Caco-2 (cell line): ENCODE results near the gene PPFIA1. TPM values are rescaled to one million over a fixed set of nuclear protein-coding genes. Genes with fewer than 3 reads are reported as not detected.
"Not testable (repeated sequence)": the region's sequence is repeated elsewhere in the genome, so short reads cannot be mapped to it uniquely, and the experiment has no call there.

Source experiments
- BruUV-seq: library from RNA; stranded (reverse); fragments of 400-500 nt; replicated peaks from 2 replicates; lab custom pipeline; 2021; lab: Mats Ljungman, UMichigan
- CTCF ChIA-PET: fragments of 300-600 bp; sonication (Branson Sonifier 250); formaldehyde crosslinking; loops from one replicate; lab custom pipeline; 2022; ENCODE audit warnings: antibody characterized with exemption; lab: Charles Lee
- POLR2A ChIA-PET: fragments of 300-600 bp; sonication (Branson Sonifier 250); formaldehyde crosslinking; loops from one replicate; lab custom pipeline; 2022; ENCODE audit warnings: antibody characterized with exemption; lab: Charles Lee
- DNase-seq, 2 experiments: peaks; one replicate each; pipeline versions ENCODE4 v3.0.0 to v3.0.0-alpha.2; 2020 to 2022
- H3K27me3 ChIP-seq: replicated peaks from 2 replicates; pipeline ENCODE4 v1.6.0; 2011; ENCODE audit warnings: low read length; ENCODE audit not compliant: control insufficient read depth, insufficient read depth
- H3K36me3 ChIP-seq: 2 replicates; pipeline ENCODE4 v1.5.1; 2011; ENCODE audit warnings: low read length; ENCODE audit not compliant: control insufficient read depth, insufficient read depth
- H3K4me1 ChIP-seq: fragments of 250-450 bp; sonication (Bioruptor Pico); 2 replicates; pipeline ENCODE4 v1.5.1; 2020; ENCODE audit warnings: mild to moderate bottlenecking
- H3K4me3 ChIP-seq: 2 replicates; pipeline ENCODE4 v1.5.1; 2011; ENCODE audit warnings: low read depth, mild to moderate bottlenecking, control low read depth, low read length
- H3K9me3 ChIP-seq: fragments of 250-450 bp; sonication (Bioruptor Pico); 2 replicates; pipeline ENCODE4 v1.5.1; 2020; ENCODE audit warnings: mild to moderate bottlenecking, moderate library complexity
- H3K27ac Mint-ChIP-seq: one replicate; pipeline ENCODE4 v1.8.0; 2022; ENCODE audit warnings: mixed read lengths; ENCODE audit not compliant: unreplicated experiment
- H3K27me3 Mint-ChIP-seq: one replicate; pipeline ENCODE4 v1.8.0; 2022; ENCODE audit warnings: mixed read lengths; ENCODE audit not compliant: insufficient read depth, unreplicated experiment
- H3K36me3 Mint-ChIP-seq: one replicate; pipeline ENCODE4 v1.8.0; 2022; ENCODE audit warnings: mild to moderate bottlenecking, mixed read lengths; ENCODE audit not compliant: insufficient read depth, unreplicated experiment
- H3K4me1 Mint-ChIP-seq: one replicate; pipeline ENCODE4 v1.8.0; 2022; ENCODE audit warnings: low read depth, mixed read lengths; ENCODE audit not compliant: unreplicated experiment
- H3K4me3 Mint-ChIP-seq: one replicate; pipeline ENCODE4 v1.8.0; 2022; ENCODE audit warnings: mild to moderate bottlenecking, moderate library complexity, mixed read lengths; ENCODE audit not compliant: unreplicated experiment
- H3K9me3 Mint-ChIP-seq: one replicate; pipeline ENCODE4 v1.8.0; 2022; ENCODE audit warnings: mixed read lengths; ENCODE audit not compliant: unreplicated experiment
- CTCF ChIP-seq, 2 experiments: fragments of 200-600 bp in 1 of 2; IDR thresholded peaks; 1 replicate in 1 of 2; 2 replicates in 1 of 2; pipeline versions ENCODE4 v1.5.1 to v1.8.0; 2011 to 2022; ENCODE audit warnings: antibody characterized with exemption in 1 of 2, control low read depth in 1 of 2, inconsistent platforms in 1 of 2, low read depth in 1 of 2, low read length in 1 of 2, mild to moderate bottlenecking in 1 of 2, moderate library complexity in 1 of 2; ENCODE audit not compliant: insufficient read depth in 1 of 2, severe bottlenecking in 1 of 2, unreplicated experiment in 1 of 2
- intact Hi-C: fragments of 100-400 bp; cut with micrococcal nuclease; formaldehyde crosslinking; loops from one replicate; pipeline ENCODE4 v1.10.0; 2022; ENCODE audit not compliant: unreplicated experiment
- total RNA-seq: library from RNA; stranded (reverse); gene quantifications from 2 replicates; pipeline ENCODE4 v1.2.3, GENCODE V29; 2022

PPFIA1 gene
- total RNA-seq, 1 experiment from 2014 or later: 148 TPM

- Histone ChIP-seq H3K9me3 (no peaks in the 10 kb centered on the region), H3K4me1 (peaks cover 6% of the 10 kb centered on the region; the same call in 1 of the 2 replicates), H3K4me3 (no peak overlapping the region), H3K36me3 (peaks cover 14% of the 10 kb centered on the region), H3K27me3 (no peaks in the 10 kb centered on the region)
- Mint-ChIP-seq H3K36me3 (peaks cover 93% of the 10 kb centered on the region), H3K27me3 (no peaks in the 10 kb centered on the region), H3K27ac (no peak overlapping the region), H3K4me3 (no peak overlapping the region), H3K4me1 (peaks cover 12% of the 10 kb centered on the region), H3K9me3 (no peaks in the 10 kb centered on the region)
- intact Hi-C loops: no loop called here
- ChIA-PET CTCF (no interaction called here), POLR2A (no interaction called here)
- no TSS peak for BruUV-seq
- no peak for TF ChIP-seq CTCF (IDR thresholded peaks at IDR 0.05; ENCODE audit: insufficient read depth in 1 of 2, low read depth in 1 of 2, low read length in 1 of 2, severe bottlenecking in 1 of 2, unreplicated experiment in 1 of 2)
- DNase-seq: no peak
Observed at GRCh38 chr11:70407814-70408213, 137.3 kb downstream of the PPFIA1 start.

- CTCF ChIA-PET, H3K27me3 ChIP-seq, DNase-seq, H3K9me3 Mint-ChIP-seq, H3K27ac Mint-ChIP-seq, H3K4me1 ChIP-seq, H3K9me3 ChIP-seq, intact Hi-C loops, H3K27me3 Mint-ChIP-seq, BruUV-seq, H3K4me1 Mint-ChIP-seq, H3K4me3 ChIP-seq, H3K4me3 Mint-ChIP-seq: not testable (repeated sequence)
- peaks cover 14% of the 10 kb centered on the region for H3K36me3 ChIP-seq
- peaks cover 95% of the 10 kb centered on the region for H3K36me3 Mint-ChIP-seq
- POLR2A ChIA-PET: interaction anchor here (0.6 kb wide), 1 partner anchor 25 kb away, joined by 3 read pairs; no protein-coding TSS in a partner anchor
Observed at GRCh38 chr11:70408326-70408725, 137.8 kb downstream of the PPFIA1 start.

GRCh38 chr11:70409437-70409836 is 138.9 kb downstream of the PPFIA1 start:
- H3K4me3 ChIP-seq: no peak overlapping the region
- Mint-ChIP-seq H3K27ac (no peak overlapping the region), H3K36me3 (peaks cover 97% of the 10 kb centered on the region), H3K27me3 (no peaks in the 10 kb centered on the region), H3K4me3 (no peak overlapping the region), H3K4me1 (peaks cover under 1% of the 10 kb centered on the region), H3K9me3 (no peaks in the 10 kb centered on the region)
- POLR2A ChIA-PET: no interaction called here
- no peak for TF ChIP-seq CTCF (IDR thresholded peaks at IDR 0.05; ENCODE audit: insufficient read depth in 1 of 2, low read depth in 1 of 2, low read length in 1 of 2, severe bottlenecking in 1 of 2, unreplicated experiment in 1 of 2)
- H3K36me3 ChIP-seq: peaks cover 14% of the 10 kb centered on the region
- no TSS peak for BruUV-seq
- no peaks in the 10 kb centered on the region for H3K27me3 ChIP-seq
- H3K9me3 ChIP-seq: no peaks in the 10 kb centered on the region
- CTCF ChIA-PET: interaction anchor here (0.6 kb wide), 1 partner anchor 539 kb away, joined by 3 read pairs; no protein-coding TSS in a partner anchor
- no peaks in the 10 kb centered on the region for H3K4me1 ChIP-seq
- intact Hi-C loops: no loop called here
- no peak for DNase-seq
